Cardiac fibroblast (primary cell): Measurements from ENCODE around the gene PRSS48.
A peak's percentile ranks its signal among the peaks of the same experiment; 100 is the strongest.

Source experiments
- DNase-seq, 2 donors: peaks; one replicate each; pipeline versions ENCODE4 v3.0.0 to v3.0.0-alpha.2; 2010; ENCODE audit warnings: low read depth in 2 of 2
- H3K4me3 ChIP-seq, 2 donors: replicated peaks in 1 of 2; 1 replicate in 1 of 2; 2 replicates in 1 of 2; pipeline ENCODE4 v1.5.1; 2011; ENCODE audit warnings: low read depth in 2 of 2, low read length in 2 of 2, mild to moderate bottlenecking in 2 of 2, moderate library complexity in 1 of 2
- CTCF ChIP-seq: IDR thresholded peaks from one replicate; pipeline ENCODE4 v1.5.1; 2011; ENCODE audit warnings: low read depth, mild to moderate bottlenecking, low read length, inconsistent platforms

PRSS48 gene

GRCh38 chr4:151236036-151236435, 40.9 kb upstream of the PRSS48 start:
- no peak for TF ChIP-seq CTCF
- no peak overlapping the region for H3K4me3 ChIP-seq
- DNase-seq, result no peak

- no peak for TF ChIP-seq CTCF
- DNase-seq, result peak; percentile 50 to 52
- H3K4me3 ChIP-seq, result no peak overlapping the region
These were observed 38.5 kb upstream of the PRSS48 start for GRCh38 chr4:151238477-151238876.

- H3K4me3 ChIP-seq, result no peak overlapping the region
- TF ChIP-seq CTCF, result no peak
- DNase-seq, result no peak
These were observed 37.4 kb upstream of the PRSS48 start for GRCh38 chr4:151239608-151240007.

GRCh38 chr4:151242305-151242704, 34.7 kb upstream of the PRSS48 start:
- no peak for DNase-seq
- no peak for TF ChIP-seq CTCF
- no peak overlapping the region for H3K4me3 ChIP-seq

- H3K4me3 ChIP-seq, result no peak overlapping the region
- TF ChIP-seq CTCF, result no peak
- no peak for DNase-seq
These were observed 30.2 kb upstream of the PRSS48 start for GRCh38 chr4:151246742-151247141.

- no peak for DNase-seq
- TF ChIP-seq CTCF, result no peak
- no peak overlapping the region for H3K4me3 ChIP-seq
These were observed 29.6 kb upstream of the PRSS48 start for GRCh38 chr4:151247395-151247794.

- no peak for TF ChIP-seq CTCF
- DNase-seq, result no peak
- no peak overlapping the region for H3K4me3 ChIP-seq
These were observed 28.4 kb upstream of the PRSS48 start for GRCh38 chr4:151248519-151248918.
